ENCODE data around the gene DLEU7. TPM values are rescaled to one million over a fixed set of nuclear protein-coding genes. Genes with fewer than 3 reads are reported as not detected.

The DLEU7 gene
- total and polyA plus RNA-seq, 10 of the 15 experiments (the other 5 are each of a cell fraction or from before 2014, with no cell fraction given) = not detected

- TF ChIP-seq ATF3 (IDR thresholded peaks at IDR 0.05; ENCODE audit: borderline replicate concordance, extremely low read depth, low read depth, low read length) (no peak), POLR2AphosphoS2 (IDR thresholded peaks at IDR 0.05; ENCODE audit: low read depth, low read length) (no peak), TBL1XR1 (IDR thresholded peaks at IDR 0.05; ENCODE audit: low read depth, low read length) (no peak), SRF (IDR thresholded peaks at IDR 0.05; ENCODE audit: low read depth in 2 of 2, low read length in 2 of 2) (no peak), RELA (IDR thresholded peaks at IDR 0.05; ENCODE audit: borderline replicate concordance, partially characterized antibody) (no peak), CBX3 (IDR thresholded peaks at IDR 0.05; ENCODE audit: borderline replicate concordance, low read depth) (no peak), REST (IDR thresholded peaks at IDR 0.05; ENCODE audit: low read depth, low read length) (no peak), JUND (IDR thresholded peaks at IDR 0.05; ENCODE audit: low read depth, low read length) (no peak), HDGF (IDR thresholded peaks at IDR 0.05) (no peak), POU2F2 (IDR thresholded peaks at IDR 0.05; ENCODE audit: borderline replicate concordance, low read depth, low read length) (no peak)
- in situ Hi-C loops (cut with MboI) (no loop called here), intact Hi-C loops (cut with micrococcal nuclease; ENCODE audit: unreplicated experiment) (loop anchor here (5.0 kb wide), 1 partner anchor 1193 kb away; no protein-coding TSS in a partner anchor)
- H3K4me1 ChIP-seq (ENCODE audit: control insufficient read depth, insufficient read depth, low read length) = peaks cover 9% of the 10 kb centered on the region
- FAIRE-seq = no peak
- no peaks in the 10 kb centered on the region; the same call in 2 of the 3 replicates for H3K9me3 ChIP-seq (replicated peaks; ENCODE audit: control insufficient read depth, insufficient read depth, low read length)
- no peak overlapping the region for H3K4me2 ChIP-seq (ENCODE audit: control insufficient read depth, insufficient read depth)
- SMC1A ChIA-PET (ENCODE audit: uncharacterized antibody, unreplicated experiment) = no interaction called here
- DNase-seq (ENCODE audit: low read depth, low spot score) = no peak
- H2AFZ ChIP-seq (ENCODE audit: control insufficient read depth, low read depth, low read length) = no peak overlapping the region
- no peak overlapping the region for H3K4me3 ChIP-seq
- no TSS peak for BruUV-seq (replicated peaks)
- H3K27ac ChIP-seq (ENCODE audit: control insufficient read depth, insufficient read depth) = no peak overlapping the region
- RAD21 ChIA-PET (ENCODE audit: unreplicated experiment) = no interaction called here
- H4K20me1 ChIP-seq (ENCODE audit: control insufficient read depth, insufficient read depth) = no peaks in the 10 kb centered on the region
- H3K36me3 ChIP-seq (ENCODE audit: control insufficient read depth in 2 of 2, insufficient read depth in 2 of 2, low read length in 1 of 2) = no peaks in the 10 kb centered on the region
- no peaks in the 10 kb centered on the region for H3K27me3 ChIP-seq (replicated peaks in 1 of 2; ENCODE audit: control insufficient read depth in 2 of 2, insufficient read depth in 2 of 2, low read length in 1 of 2)
- POLR2A ChIA-PET = no interaction called here
- H3K79me2 ChIP-seq (ENCODE audit: control insufficient read depth, insufficient read depth, low read length) = no peaks in the 10 kb centered on the region
- H3K9ac ChIP-seq (ENCODE audit: control insufficient read depth, insufficient read depth, low read length) = no peak overlapping the region
- no peak for ATAC-seq
- CTCF ChIA-PET = no interaction called here
- 100% methylated on average over 1 of the region's 1 CpG for WGBS (ENCODE audit: insufficient coverage, insufficient replicate concordance, low lambda C conversion rate, missing lambda C conversion rate)
These were observed 1.7 kb upstream of the DLEU7 start for GRCh38 chr13:50845211-50845610.

All from GM12878 (cell line).